SK-N-SH treated with all-trans-retinoic acid at 6 μM for 48 hours (cell line): ENCODE measurements around the gene TNS3.

Experiments
- ESRRG ChIP-seq: fragments of 250-450 bp; sonication (Bioruptor Pico); IDR thresholded peaks from 2 replicates; pipeline ENCODE4 v1.6.1; 2021; ENCODE audit warnings: mild to moderate bottlenecking
- PPARA ChIP-seq: fragments of 250-450 bp; sonication (Bioruptor Pico); IDR thresholded peaks from 2 replicates; pipeline ENCODE4 v1.5.0; 2020; ENCODE audit warnings: mild to moderate bottlenecking, borderline replicate concordance
- RARB ChIP-seq: fragments of 250-450 bp; sonication (Bioruptor Pico); IDR thresholded peaks from 2 replicates; pipeline ENCODE4 v1.8.0; 2021; ENCODE audit warnings: mild to moderate bottlenecking, moderate library complexity
- SNAI2 ChIP-seq: fragments of 250-450 bp; sonication (Bioruptor Pico); IDR thresholded peaks from 2 replicates; pipeline ENCODE4 v1.5.0; 2020; ENCODE audit warnings: mild to moderate bottlenecking, moderate library complexity
- ZNF565 ChIP-seq: fragments of 450-650 bp; formaldehyde crosslinking; conservative IDR thresholded peaks from 2 replicates; pipeline ENCODE4 v1.5.0; 2020; ENCODE audit warnings: low read depth, mild to moderate bottlenecking, moderate library complexity
- ZNF8 ChIP-seq: fragments of 450-650 bp; formaldehyde crosslinking; IDR thresholded peaks from 2 replicates; pipeline ENCODE4 v1.5.0; 2020; ENCODE audit warnings: mild to moderate bottlenecking, moderate library complexity
- TF ChIP-seq, protein P1 (sequence below): fragments of 250-450 bp; sonication (Bioruptor Pico); IDR thresholded peaks from 2 replicates; pipeline ENCODE4 v1.8.0; 2020; ENCODE audit warnings: mild to moderate bottlenecking, moderate library complexity, borderline replicate concordance
- TF ChIP-seq, protein P2 (sequence below): fragments of 250-450 bp; sonication (Bioruptor Pico); IDR thresholded peaks from 2 replicates; pipeline ENCODE4 v1.5.1; 2021; ENCODE audit warnings: mild to moderate bottlenecking, moderate library complexity

DNA sequence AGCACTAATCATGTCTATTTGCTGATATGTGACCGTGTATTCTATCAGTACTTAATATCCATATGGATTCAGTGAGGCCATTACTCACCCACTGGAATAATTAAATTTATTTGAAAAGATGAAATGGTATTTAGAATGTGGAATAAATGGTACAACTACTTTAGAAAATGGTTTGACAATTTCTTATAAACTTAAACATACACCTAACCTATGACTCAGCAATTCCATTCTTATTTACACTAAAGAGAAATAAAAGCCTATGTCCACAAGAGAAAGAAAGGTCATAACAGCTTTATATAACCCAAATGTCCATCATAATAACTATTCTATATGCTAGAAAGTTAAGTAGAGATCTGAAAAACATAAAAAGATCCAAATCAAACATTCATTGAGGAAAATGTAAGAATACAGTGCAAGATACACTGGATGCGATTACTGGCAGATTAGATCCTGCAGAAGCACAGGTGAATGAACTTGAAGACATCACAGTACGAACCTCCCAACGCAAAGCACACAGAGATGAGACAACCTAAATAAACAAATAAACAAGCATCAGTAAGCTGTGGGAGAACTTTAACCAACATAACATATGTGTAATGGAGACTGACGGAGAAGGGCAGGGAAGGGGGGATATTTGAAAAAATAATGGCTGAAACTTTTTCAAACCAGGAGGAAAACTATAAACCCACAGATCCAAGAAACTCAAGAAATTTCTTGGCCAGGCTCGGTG lies 51.9 kb downstream of the TNS3 start:
- TF ChIP-seq RARB = no peak
- TF ChIP-seq SNAI2 = no peak
- TF ChIP-seq, protein P1, sequence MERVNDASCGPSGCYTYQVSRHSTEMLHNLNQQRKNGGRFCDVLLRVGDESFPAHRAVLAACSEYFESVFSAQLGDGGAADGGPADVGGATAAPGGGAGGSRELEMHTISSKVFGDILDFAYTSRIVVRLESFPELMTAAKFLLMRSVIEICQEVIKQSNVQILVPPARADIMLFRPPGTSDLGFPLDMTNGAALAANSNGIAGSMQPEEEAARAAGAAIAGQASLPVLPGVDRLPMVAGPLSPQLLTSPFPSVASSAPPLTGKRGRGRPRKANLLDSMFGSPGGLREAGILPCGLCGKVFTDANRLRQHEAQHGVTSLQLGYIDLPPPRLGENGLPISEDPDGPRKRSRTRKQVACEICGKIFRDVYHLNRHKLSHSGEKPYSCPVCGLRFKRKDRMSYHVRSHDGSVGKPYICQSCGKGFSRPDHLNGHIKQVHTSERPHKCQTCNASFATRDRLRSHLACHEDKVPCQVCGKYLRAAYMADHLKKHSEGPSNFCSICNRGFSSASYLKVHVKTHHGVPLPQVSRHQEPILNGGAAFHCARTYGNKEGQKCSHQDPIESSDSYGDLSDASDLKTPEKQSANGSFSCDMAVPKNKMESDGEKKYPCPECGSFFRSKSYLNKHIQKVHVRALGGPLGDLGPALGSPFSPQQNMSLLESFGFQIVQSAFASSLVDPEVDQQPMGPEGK (CRISPR knock-in tag) = no peak
- no peak for TF ChIP-seq ZNF8 (CRISPR knock-in tag)
- TF ChIP-seq ZNF565 (CRISPR knock-in tag) = no peak
- TF ChIP-seq PPARA (CRISPR knock-in tag) = no peak
- TF ChIP-seq ESRRG = no peak
- TF ChIP-seq, protein P2, sequence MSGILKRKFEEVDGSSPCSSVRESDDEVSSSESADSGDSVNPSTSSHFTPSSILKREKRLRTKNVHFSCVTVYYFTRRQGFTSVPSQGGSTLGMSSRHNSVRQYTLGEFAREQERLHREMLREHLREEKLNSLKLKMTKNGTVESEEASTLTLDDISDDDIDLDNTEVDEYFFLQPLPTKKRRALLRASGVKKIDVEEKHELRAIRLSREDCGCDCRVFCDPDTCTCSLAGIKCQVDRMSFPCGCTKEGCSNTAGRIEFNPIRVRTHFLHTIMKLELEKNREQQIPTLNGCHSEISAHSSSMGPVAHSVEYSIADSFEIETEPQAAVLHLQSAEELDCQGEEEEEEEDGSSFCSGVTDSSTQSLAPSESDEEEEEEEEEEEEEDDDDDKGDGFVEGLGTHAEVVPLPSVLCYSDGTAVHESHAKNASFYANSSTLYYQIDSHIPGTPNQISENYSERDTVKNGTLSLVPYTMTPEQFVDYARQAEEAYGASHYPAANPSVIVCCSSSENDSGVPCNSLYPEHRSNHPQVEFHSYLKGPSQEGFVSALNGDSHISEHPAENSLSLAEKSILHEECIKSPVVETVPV (CRISPR knock-in tag) = no peak
